ENCODE results near the gene AGAP5. TPM values are rescaled to one million over a fixed set of nuclear protein-coding genes. Genes with fewer than 3 reads are reported as not detected.

AGAP5 gene
- polyA plus RNA-seq, 1 of the 3 experiments (the other 2 are of a cell fraction): 3.8 TPM

- CTCF ChIA-PET: interaction anchor here (0.9 to 17.2 kb wide), 10 partner anchors 13 to 378 kb away, joined by 3 to 216 read pairs (median 9); no protein-coding TSS in a partner anchor
Measured at GRCh38 chr10:73645251-73645650, 52.7 kb downstream of the AGAP5 start.

More at GRCh38 chr10:73645251-73645650, 52.7 kb downstream of the AGAP5 start:
- no peak overlapping the region for H3K27ac ChIP-seq (ENCODE audit: low read depth in 2 of 2, low read length in 1 of 2)
- H3K4me2 ChIP-seq: no peak overlapping the region
- POLR2A ChIA-PET: no interaction called here
- H3K9ac ChIP-seq: no peak overlapping the region
- H3F3A ChIP-seq (replicated peaks; ENCODE audit: insufficient read depth): peaks cover 4% of the 10 kb centered on the region
- DNase-seq: no peak
- H3K4me3 ChIP-seq (ENCODE audit: low read depth in 2 of 2, low read length in 1 of 2): no peak overlapping the region
- H3K79me2 ChIP-seq (ENCODE audit: insufficient read depth): no peaks in the 10 kb centered on the region
- 84% methylated on average over 3 of the region's 3 CpGs for WGBS (ENCODE audit: low lambda C conversion rate)
- no peaks in the 10 kb centered on the region for H3K27me3 ChIP-seq (ENCODE audit: insufficient read depth)
- H3K9me3 ChIP-seq: no peaks in the 10 kb centered on the region
- no peak overlapping the region for H2AFZ ChIP-seq (ENCODE audit: low read depth)
- no peaks in the 10 kb centered on the region for H3K9me2 ChIP-seq
- TF ChIP-seq MEF2A (IDR thresholded peaks at IDR 0.05; ENCODE audit: borderline replicate concordance, low read depth): no peak
- TF ChIP-seq, protein P1, sequence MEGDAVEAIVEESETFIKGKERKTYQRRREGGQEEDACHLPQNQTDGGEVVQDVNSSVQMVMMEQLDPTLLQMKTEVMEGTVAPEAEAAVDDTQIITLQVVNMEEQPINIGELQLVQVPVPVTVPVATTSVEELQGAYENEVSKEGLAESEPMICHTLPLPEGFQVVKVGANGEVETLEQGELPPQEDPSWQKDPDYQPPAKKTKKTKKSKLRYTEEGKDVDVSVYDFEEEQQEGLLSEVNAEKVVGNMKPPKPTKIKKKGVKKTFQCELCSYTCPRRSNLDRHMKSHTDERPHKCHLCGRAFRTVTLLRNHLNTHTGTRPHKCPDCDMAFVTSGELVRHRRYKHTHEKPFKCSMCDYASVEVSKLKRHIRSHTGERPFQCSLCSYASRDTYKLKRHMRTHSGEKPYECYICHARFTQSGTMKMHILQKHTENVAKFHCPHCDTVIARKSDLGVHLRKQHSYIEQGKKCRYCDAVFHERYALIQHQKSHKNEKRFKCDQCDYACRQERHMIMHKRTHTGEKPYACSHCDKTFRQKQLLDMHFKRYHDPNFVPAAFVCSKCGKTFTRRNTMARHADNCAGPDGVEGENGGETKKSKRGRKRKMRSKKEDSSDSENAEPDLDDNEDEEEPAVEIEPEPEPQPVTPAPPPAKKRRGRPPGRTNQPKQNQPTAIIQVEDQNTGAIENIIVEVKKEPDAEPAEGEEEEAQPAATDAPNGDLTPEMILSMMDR (IDR thresholded peaks at IDR 0.05): no peak
- TF ChIP-seq ELF1 (IDR thresholded peaks at IDR 0.05): no peak
- TF ChIP-seq RAD21 (IDR thresholded peaks at IDR 0.05; ENCODE audit: low read length): no peak
- no peak for TF ChIP-seq IRF3 (IDR thresholded peaks at IDR 0.05; ENCODE audit: low read depth, low read length)
- no peak for TF ChIP-seq FOXJ3 (CRISPR knock-in tag; IDR thresholded peaks at IDR 0.05)
- TF ChIP-seq NFIC (IDR thresholded peaks at IDR 0.05; ENCODE audit: borderline replicate concordance): no peak
- TF ChIP-seq PBX3 (IDR thresholded peaks at IDR 0.05): no peak
- no peak for TF ChIP-seq FOXM1 (IDR thresholded peaks at IDR 0.05; ENCODE audit: low read depth)
- no peak for TF ChIP-seq POLR2AphosphoS5 (IDR thresholded peaks at IDR 0.05; ENCODE audit: low read depth, low read length)
- TF ChIP-seq SIN3A (IDR thresholded peaks at IDR 0.05; ENCODE audit: borderline replicate concordance, low read depth, low read length): no peak
- no peak for TF ChIP-seq CHD2 (IDR thresholded peaks at IDR 0.05; ENCODE audit: low read length, partially characterized antibody)
- TF ChIP-seq NRF1 (IDR thresholded peaks at IDR 0.05; ENCODE audit: low read depth, low read length): no peak
- no peak for TF ChIP-seq RCOR1 (IDR thresholded peaks at IDR 0.05; ENCODE audit: low read length)
- TF ChIP-seq FOSL2 (IDR thresholded peaks at IDR 0.05; ENCODE audit: borderline replicate concordance, low read depth): no peak
- TF ChIP-seq, protein P2, sequence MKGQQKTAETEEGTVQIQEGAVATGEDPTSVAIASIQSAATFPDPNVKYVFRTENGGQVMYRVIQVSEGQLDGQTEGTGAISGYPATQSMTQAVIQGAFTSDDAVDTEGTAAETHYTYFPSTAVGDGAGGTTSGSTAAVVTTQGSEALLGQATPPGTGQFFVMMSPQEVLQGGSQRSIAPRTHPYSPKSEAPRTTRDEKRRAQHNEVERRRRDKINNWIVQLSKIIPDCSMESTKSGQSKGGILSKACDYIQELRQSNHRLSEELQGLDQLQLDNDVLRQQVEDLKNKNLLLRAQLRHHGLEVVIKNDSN (IDR thresholded peaks at IDR 0.05; ENCODE audit: borderline replicate concordance, low read depth): no peak
- no peak for TF ChIP-seq RFX5 (IDR thresholded peaks at IDR 0.05; ENCODE audit: low read length)
- no peak for TF ChIP-seq JUND (IDR thresholded peaks at IDR 0.05)
- TF ChIP-seq EZH2phosphoT487 (IDR thresholded peaks at IDR 0.05; ENCODE audit: borderline replicate concordance, low read depth): no peak
- TF ChIP-seq MXI1 (IDR thresholded peaks at IDR 0.05; ENCODE audit: low read depth, low read length): no peak
- no peaks in the 10 kb centered on the region for H4K20me1 ChIP-seq (ENCODE audit: insufficient read depth)
- peaks cover 0 to 16% of the 10 kb centered on the region in 2 experiments; a peak in 1 of 4 replicates for H3K4me1 ChIP-seq (ENCODE audit: control insufficient read depth in 1 of 2, insufficient read depth in 2 of 2, low read depth in 1 of 2, low read length in 1 of 2)
- no peaks in the 10 kb centered on the region for H3K36me3 ChIP-seq (replicated peaks in 1 of 2; ENCODE audit: control insufficient read depth in 1 of 2, insufficient read depth in 2 of 2, low read length in 1 of 2)
